ENCODE results near the gene AMBRA1. TPM values are rescaled to one million over a fixed set of nuclear protein-coding genes. Genes with fewer than 3 reads are reported as not detected.

Gene AMBRA1
- total and polyA plus RNA-seq, 11 donors = 5.6 to 23.5 (median 16.2) TPM

GRCh38 chr11:46458491-46458890, 135.3 kb downstream of the AMBRA1 start:
- Histone ChIP-seq H3K36me3 (no peaks in the 10 kb centered on the region), H3K4me3 (no peak overlapping the region)

GRCh38 chr11:46457659-46458424, 136.0 kb downstream of the AMBRA1 start:
- intact Hi-C loops (cut with DNase I) = no loop called here
- no peak overlapping the region for H3K27ac ChIP-seq
- 87 to 92% (median 90%) methylated on average over 7 of the region's 7 CpGs for WGBS, 4 donors
- TF ChIP-seq POLR2A (IDR thresholded peaks at IDR 0.05) = no peak
- no peak for TF ChIP-seq CTCF (IDR thresholded peaks at IDR 0.05)
- no peak overlapping the region for H3K4me3 ChIP-seq
- ATAC-seq = no peak
- H3K4me1 ChIP-seq = peaks cover 0 to 8% (median 0%) of the 10 kb centered on the region in 12 donors
- no peak for DNase-seq
- H3K36me3 ChIP-seq = no peaks in the 10 kb centered on the region
- H3K27me3 ChIP-seq = no peaks in the 10 kb centered on the region
- no peaks in the 10 kb centered on the region for H3K9me3 ChIP-seq

More at GRCh38 chr11:46458491-46458890, 135.3 kb downstream of the AMBRA1 start:
- peaks cover 0 to 12% (median 0%) of the 10 kb centered on the region in 12 donors for H3K4me1 ChIP-seq
- no peaks in the 10 kb centered on the region for H3K9me3 ChIP-seq
- H3K27ac ChIP-seq = no peak overlapping the region
- ATAC-seq = no peak
- 94 to 99% (median 97%) methylated on average over 2 of the region's 2 CpGs for WGBS, 4 donors
- intact Hi-C loops (cut with DNase I) = no loop called here
- no peak for DNase-seq
- no peaks in the 10 kb centered on the region for H3K27me3 ChIP-seq
- TF ChIP-seq POLR2A (IDR thresholded peaks at IDR 0.05) (no peak), CTCF (IDR thresholded peaks at IDR 0.05) (no peak)

GRCh38 chr11:46457021-46457420, 136.8 kb downstream of the AMBRA1 start:
- no peaks in the 10 kb centered on the region for H3K36me3 ChIP-seq
- H3K4me3 ChIP-seq = no peak overlapping the region
- TF ChIP-seq POLR2A (IDR thresholded peaks at IDR 0.05) = no peak
- no peak for TF ChIP-seq CTCF (IDR thresholded peaks at IDR 0.05)
- intact Hi-C loops (cut with DNase I) = no loop called here
- no peaks in the 10 kb centered on the region for H3K9me3 ChIP-seq
- peaks cover 0 to 8% (median 0%) of the 10 kb centered on the region in 12 donors for H3K4me1 ChIP-seq
- no peaks in the 10 kb centered on the region for H3K27me3 ChIP-seq
- no peak for ATAC-seq
- no peak overlapping the region for H3K27ac ChIP-seq
- no peak for DNase-seq
- 94 to 99% (median 96%) methylated on average over 3 of the region's 3 CpGs for WGBS, 4 donors

GRCh38 chr11:46456269-46457001, 137.4 kb downstream of the AMBRA1 start:
- Histone ChIP-seq H3K36me3 (no peaks in the 10 kb centered on the region), H3K4me1 (peaks cover 0 to 7% (median under 1%) of the 10 kb centered on the region in 12 donors), H3K27ac (no peak overlapping the region), H3K9me3 (no peaks in the 10 kb centered on the region), H3K4me3 (no peak overlapping the region), H3K27me3 (no peaks in the 10 kb centered on the region)
- TF ChIP-seq CTCF (IDR thresholded peaks at IDR 0.05) = no peak
- TF ChIP-seq POLR2A (IDR thresholded peaks at IDR 0.05) = no peak
- intact Hi-C loops (cut with DNase I) = no loop called here
- no peak for DNase-seq
- WGBS, 4 donors = 65 to 78% (median 73%) methylated on average over 8 of the region's 8 CpGs
- no peak for ATAC-seq
